Right lobe of liver (tissue), 4 donors: Measurements from ENCODE around the gene SARNP.
"Not testable (repeated sequence)": the region's sequence is repeated elsewhere in the genome, so short reads cannot be mapped to it uniquely, and the experiment has no call there.

Experiments
- POLR2A ChIP-seq: fragments of 450-650 bp; IDR thresholded peaks from one replicate; pipeline ENCODE4 v1.6.1; 2017; ENCODE audit warnings: antibody characterized with exemption, mild to moderate bottlenecking
- TF ChIP-seq, protein P1 (sequence below), 4 donors: fragments of 200-600 bp in 3 of 4; fragments of 450-650 bp in 1 of 4; IDR thresholded peaks; one replicate each; pipeline versions ENCODE4 v1.5.1 to v1.8.0; 2016 to 2022; ENCODE audit warnings: antibody characterized with exemption in 4 of 4, mild to moderate bottlenecking in 2 of 4
- donor health status: DM: no; HTN: no; CAD: no.
- donor health status: DM: no; HTN: no; CAD: no.
- donor health status: DM: no; HTN: yes; CAD: no.

DNA sequence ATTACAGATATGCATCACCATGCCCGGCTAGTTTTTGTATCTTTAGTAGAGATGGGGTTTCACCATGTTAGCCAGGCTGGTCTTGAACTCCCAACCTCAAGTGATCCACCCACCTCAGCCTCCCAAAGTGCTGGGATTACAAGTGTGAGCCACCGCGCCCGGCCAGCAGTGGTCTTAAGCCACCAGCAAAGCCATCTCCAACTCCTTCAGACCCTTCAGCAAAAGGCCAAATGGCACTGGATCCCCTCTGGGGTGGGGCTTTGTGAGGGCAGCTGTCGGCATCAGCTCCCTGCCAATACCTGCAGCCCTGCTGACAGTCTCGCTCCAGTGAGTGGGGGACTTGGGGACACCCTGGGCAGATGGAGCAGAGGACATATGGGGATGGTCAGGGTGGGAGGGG is 16.9 kb upstream of the SARNP start:
- TF ChIP-seq, protein P1, sequence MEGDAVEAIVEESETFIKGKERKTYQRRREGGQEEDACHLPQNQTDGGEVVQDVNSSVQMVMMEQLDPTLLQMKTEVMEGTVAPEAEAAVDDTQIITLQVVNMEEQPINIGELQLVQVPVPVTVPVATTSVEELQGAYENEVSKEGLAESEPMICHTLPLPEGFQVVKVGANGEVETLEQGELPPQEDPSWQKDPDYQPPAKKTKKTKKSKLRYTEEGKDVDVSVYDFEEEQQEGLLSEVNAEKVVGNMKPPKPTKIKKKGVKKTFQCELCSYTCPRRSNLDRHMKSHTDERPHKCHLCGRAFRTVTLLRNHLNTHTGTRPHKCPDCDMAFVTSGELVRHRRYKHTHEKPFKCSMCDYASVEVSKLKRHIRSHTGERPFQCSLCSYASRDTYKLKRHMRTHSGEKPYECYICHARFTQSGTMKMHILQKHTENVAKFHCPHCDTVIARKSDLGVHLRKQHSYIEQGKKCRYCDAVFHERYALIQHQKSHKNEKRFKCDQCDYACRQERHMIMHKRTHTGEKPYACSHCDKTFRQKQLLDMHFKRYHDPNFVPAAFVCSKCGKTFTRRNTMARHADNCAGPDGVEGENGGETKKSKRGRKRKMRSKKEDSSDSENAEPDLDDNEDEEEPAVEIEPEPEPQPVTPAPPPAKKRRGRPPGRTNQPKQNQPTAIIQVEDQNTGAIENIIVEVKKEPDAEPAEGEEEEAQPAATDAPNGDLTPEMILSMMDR (IDR thresholded peaks at IDR 0.05) = not testable (repeated sequence)
- not testable (repeated sequence) for TF ChIP-seq POLR2A
